Body of pancreas (tissue), 4 donors: ENCODE data around the gene LRPPRC.

ENCODE experiments used
- POLR2A ChIP-seq, 3 donors: fragments of 450-650 bp; IDR thresholded peaks; one replicate each; pipeline ENCODE4 v1.6.1; 2016; ENCODE audit warnings: antibody characterized with exemption in 3 of 3, mild to moderate bottlenecking in 2 of 3
- TF ChIP-seq, protein P1 (sequence below), 7 experiments: fragments of 450-650 bp in 4 of 7; fragments of 200-600 bp in 3 of 7; sonication (generic) in 3 of 7; IDR thresholded peaks; one replicate each; pipeline ENCODE4 v1.5.1; 2016 to 2019; ENCODE audit warnings: antibody characterized with exemption in 7 of 7

GRCh38 chr2:43882312-43882711, 113.5 kb downstream of the LRPPRC start:
- no peak for TF ChIP-seq POLR2A (IDR thresholded peaks at IDR 0.05)
- TF ChIP-seq, protein P1, sequence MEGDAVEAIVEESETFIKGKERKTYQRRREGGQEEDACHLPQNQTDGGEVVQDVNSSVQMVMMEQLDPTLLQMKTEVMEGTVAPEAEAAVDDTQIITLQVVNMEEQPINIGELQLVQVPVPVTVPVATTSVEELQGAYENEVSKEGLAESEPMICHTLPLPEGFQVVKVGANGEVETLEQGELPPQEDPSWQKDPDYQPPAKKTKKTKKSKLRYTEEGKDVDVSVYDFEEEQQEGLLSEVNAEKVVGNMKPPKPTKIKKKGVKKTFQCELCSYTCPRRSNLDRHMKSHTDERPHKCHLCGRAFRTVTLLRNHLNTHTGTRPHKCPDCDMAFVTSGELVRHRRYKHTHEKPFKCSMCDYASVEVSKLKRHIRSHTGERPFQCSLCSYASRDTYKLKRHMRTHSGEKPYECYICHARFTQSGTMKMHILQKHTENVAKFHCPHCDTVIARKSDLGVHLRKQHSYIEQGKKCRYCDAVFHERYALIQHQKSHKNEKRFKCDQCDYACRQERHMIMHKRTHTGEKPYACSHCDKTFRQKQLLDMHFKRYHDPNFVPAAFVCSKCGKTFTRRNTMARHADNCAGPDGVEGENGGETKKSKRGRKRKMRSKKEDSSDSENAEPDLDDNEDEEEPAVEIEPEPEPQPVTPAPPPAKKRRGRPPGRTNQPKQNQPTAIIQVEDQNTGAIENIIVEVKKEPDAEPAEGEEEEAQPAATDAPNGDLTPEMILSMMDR (IDR thresholded peaks at IDR 0.05), result no peak
